Motor neuron (in vitro differentiated cells): ENCODE measurements around the gene CRTC2. TPM values are rescaled to one million over a fixed set of nuclear protein-coding genes. Genes with fewer than 3 reads are reported as not detected.

Experiments used
- ATAC-seq, 8 experiments: fragments of 200-7000 bp; cut with Tn5 transposase; replicated peaks in 6 of 8; 2 replicates each; pipeline ENCODE4 v1.8.0; 2021; ENCODE audit warnings: mild to moderate bottlenecking in 8 of 8, moderate library complexity in 8 of 8
- H3K27ac ChIP-seq, 2 donors: fragments of 250-450 bp; sonication (Bioruptor Pico); 2 replicates each; pipeline ENCODE4 v1.9.0; 2021; ENCODE audit warnings: antibody characterized with exemption in 2 of 2, mild to moderate bottlenecking in 2 of 2, moderate library complexity in 1 of 2
- H3K4me1 ChIP-seq, 2 donors: fragments of 250-450 bp; sonication (Bioruptor Pico); replicated peaks in 1 of 2; 2 replicates each; pipeline ENCODE4 v1.6.1; 2021; ENCODE audit warnings: antibody characterized with exemption in 2 of 2, mild to moderate bottlenecking in 2 of 2, moderate library complexity in 1 of 2
- H3K4me3 ChIP-seq, 5 donors: fragments of 250-450 bp; sonication (Bioruptor Pico); 2 replicates each; pipeline ENCODE4 v1.9.0; 2021; ENCODE audit warnings: antibody characterized with exemption in 5 of 5, mild to moderate bottlenecking in 5 of 5, moderate library complexity in 4 of 5
- WGBS, 10 experiments: fragments of 450-650 bp; shearing (Covaris generic); methylation state at CpG; one replicate each; pipeline ENCODE4 v1.0.0; 2022; 5-methylcytosine and 5-hydroxymethylcytosine counted together
- in situ Hi-C, 9 experiments: fragments of 400-800 bp; cut with MboI; loops; one replicate each; pipeline ENCODE4 v1.15.0; 2021; ENCODE audit warnings: low sequenced_read_pairs in 9 of 9, low pct_unique_long_range_greater_than_20kb in 2 of 9; ENCODE audit not compliant: unreplicated experiment in 9 of 9
- total RNA-seq, 8 experiments: library from RNA; unstranded; fragments of 300-600 nt; gene quantifications; 2 replicates each; pipeline versions ENCODE4 v1.2.3 to v1.2.4, GENCODE V29; 2022

CRTC2 gene
- total RNA-seq, 8 experiments from 2014 or later: 7.1 to 15.3 (median 13.0) TPM

- Histone ChIP-seq H3K27ac (no peak overlapping the region), H3K4me1 (peaks cover 35 to 37% of the 10 kb centered on the region in 2 donors), H3K4me3 (no peak overlapping the region)
- in situ Hi-C loops: loop anchor here in 1 of 9 experiments (25.0 kb wide), 1 partner anchor 297 kb away; the partner anchor contains the start of genes ILF2 and SNAPIN
- WGBS, 10 experiments: 63 to 100% (median 89%) methylated on average over 1 to 3 of the region's 3 CpGs; no CpG with 5 or more reads in 4 of the 10 experiments
- no peak for ATAC-seq
Observed at GRCh38 chr1:153959454-153959853, 1.0 kb upstream of the CRTC2 start.

GRCh38 chr1:153958961-153959260 lies 499 bp upstream of the CRTC2 start:
- Histone ChIP-seq H3K27ac (no peak overlapping the region), H3K4me1 (peaks cover 32 to 34% of the 10 kb centered on the region in 2 donors), H3K4me3 (peak overlapping the region in 4 of 5 donors; percentile 71 to 98 (median 84))
- WGBS, 10 experiments: 0 to 83% (median 38%) methylated on average over 1 to 4 of the region's 4 CpGs; no CpG with 5 or more reads in 2 of the 10 experiments
- ATAC-seq: no peak
- in situ Hi-C loops: loop anchor here in 1 of 9 experiments (25.0 kb wide), 1 partner anchor 297 kb away; the partner anchor contains the start of genes ILF2 and SNAPIN

- Histone ChIP-seq H3K4me1 (peaks cover 31 to 33% of the 10 kb centered on the region in 2 donors), H3K4me3 (peak overlapping the region; percentile 71 to 98 (median 90)), H3K27ac (peak overlapping the region; percentile 87 to 88)
- in situ Hi-C loops: loop anchor here in 1 of 9 experiments (25.0 kb wide), 1 partner anchor 295 kb away; the partner anchor contains the start of genes ILF2 and SNAPIN
- peak; percentile 1 to 8 (median 2) for ATAC-seq
- 0 to 8% (median 0%) methylated on average over 1 to 6 of the region's 13 CpGs; no CpG with 5 or more reads in 3 of the 10 experiments for WGBS, 10 experiments
Observed at GRCh38 chr1:153957744-153958110, 685 bp downstream of the CRTC2 start.

GRCh38 chr1:153956997-153957715 lies 1.3 kb downstream of the CRTC2 start:
- in situ Hi-C loops: loop anchor here in 1 of 9 experiments (25.0 kb wide), 1 partner anchor 295 kb away; the partner anchor contains the start of genes ILF2 and SNAPIN
- Histone ChIP-seq H3K4me3 (peak overlapping the region; percentile 71 to 98 (median 90)), H3K27ac (peak overlapping the region in 1 of 2 donors; percentile 87), H3K4me1 (peaks cover 26 to 27% of the 10 kb centered on the region in 2 donors)
- 3 to 100% (median 40%) methylated on average over 1 to 6 of the region's 6 CpGs for WGBS, 10 experiments
- ATAC-seq: no peak

GRCh38 chr1:153954826-153955225 lies 3.6 kb downstream of the CRTC2 start:
- peaks cover 18 to 21% of the 10 kb centered on the region in 2 donors for H3K4me1 ChIP-seq
- ATAC-seq: no peak
- WGBS, 10 experiments: 80 to 100% (median 96%) methylated on average over 1 to 7 of the region's 10 CpGs; no CpG with 5 or more reads in 4 of the 10 experiments
- H3K27ac ChIP-seq: no peak overlapping the region
- no peak overlapping the region for H3K4me3 ChIP-seq
- in situ Hi-C loops: loop anchor here in 1 of 9 experiments (25.0 kb wide), 1 partner anchor 293 kb away; the partner anchor contains the start of genes ILF2 and SNAPIN

GRCh38 chr1:153953859-153954365 lies 4.5 kb downstream of the CRTC2 start:
- Histone ChIP-seq H3K4me1 (peaks cover 16 to 19% of the 10 kb centered on the region in 2 donors), H3K27ac (no peak overlapping the region), H3K4me3 (no peak overlapping the region)
- in situ Hi-C loops: loop anchor here in 1 of 9 experiments (25.0 kb wide), 1 partner anchor 292 kb away; the partner anchor contains the start of genes ILF2 and SNAPIN
- ATAC-seq: no peak
- WGBS, 10 experiments: 55 to 100% (median 84%) methylated on average over 2 to 4 of the region's 4 CpGs; no CpG with 5 or more reads in 2 of the 10 experiments

GRCh38 chr1:153951801-153952200 lies 6.6 kb downstream of the CRTC2 start:
- 100% methylated on average over 1 to 2 of the region's 2 CpGs; no CpG with 5 or more reads in 6 of the 10 experiments for WGBS, 10 experiments
- no peak for ATAC-seq
- in situ Hi-C loops: loop anchor here in 1 of 9 experiments (25.0 kb wide), 1 partner anchor 290 kb away; the partner anchor contains the start of genes ILF2 and SNAPIN

GRCh38 chr1:153951183-153951582 lies 7.2 kb downstream of the CRTC2 start:
- no peak for ATAC-seq
- WGBS, 10 experiments: 90 to 100% (median 100%) methylated on average over 1 of the region's 11 CpGs; no CpG with 5 or more reads in 6 of the 10 experiments
- Histone ChIP-seq H3K27ac (no peak overlapping the region), H3K4me3 (no peak overlapping the region), H3K4me1 (peaks cover 4% of the 10 kb centered on the region in 2 donors)
- in situ Hi-C loops: loop anchor here in 1 of 9 experiments (25.0 kb wide), 1 partner anchor 289 kb away; the partner anchor contains the start of genes ILF2 and SNAPIN

More at GRCh38 chr1:153951801-153952200, 6.6 kb downstream of the CRTC2 start:
- Histone ChIP-seq H3K27ac (no peak overlapping the region), H3K4me1 (peaks cover 8 to 10% of the 10 kb centered on the region in 2 donors), H3K4me3 (no peak overlapping the region)

- peak; percentile 68 to 88 (median 86) for ATAC-seq
- peaks cover 7 to 9% of the 10 kb centered on the region in 2 donors for H3K4me1 ChIP-seq
- peak within 1 kb of the TSS; percentile 71 to 94 (median 91) for H3K4me3 ChIP-seq
- in situ Hi-C loops: loop anchor here in 2 of 9 experiments (25.0 kb wide), 1 partner anchor 134 kb away; no protein-coding TSS in a partner anchor
- H3K27ac ChIP-seq: peak within 1 kb of the TSS; percentile 44 to 73
- 0 to 38% (median 10%) methylated on average over 1 to 7 of the region's 28 CpGs; no CpG with 5 or more reads in 6 of the 10 experiments for WGBS, 10 experiments
Observed at GRCh38 chr1:153946622-153947241, 11.7 kb downstream of the CRTC2 start, which contains the start of gene DENND4B. Gene DENND4B, minus strand, starts transcription at chr1:153946718. Its CDS starts 2,344 bp downstream, at chr1:153944374.

- peak overlapping the region; percentile 44 to 73 for H3K27ac ChIP-seq
Observed at GRCh38 chr1:153945795-153946621, 12.4 kb downstream of the CRTC2 start.

GRCh38 chr1:153945131-153945794 lies 13.1 kb downstream of the CRTC2 start:
- Histone ChIP-seq H3K27ac (peak overlapping the region; percentile 44 to 73), H3K4me1 (peaks cover 7 to 9% of the 10 kb centered on the region in 2 donors), H3K4me3 (peak overlapping the region; percentile 71 to 94 (median 91))
- WGBS, 10 experiments: 0 to 100% (median 63%) methylated on average over 1 to 5 of the region's 12 CpGs; no CpG with 5 or more reads in 3 of the 10 experiments
- in situ Hi-C loops: loop anchor here in 2 of 9 experiments (25.0 kb wide), 1 partner anchor 133 kb away; no protein-coding TSS in a partner anchor
- peak in 1 of 8 experiments; percentile 27 for ATAC-seq

More at GRCh38 chr1:153945795-153946621, 12.4 kb downstream of the CRTC2 start:
- peaks cover 7 to 9% of the 10 kb centered on the region in 2 donors for H3K4me1 ChIP-seq
- ATAC-seq: peak; percentile 66 to 79 (median 74)
- 0 to 2% (median 0%) methylated on average over 1 to 9 of the region's 95 CpGs; no CpG with 5 or more reads in 7 of the 10 experiments for whole genome bisulfite sequencing, 10 experiments
- peak overlapping the region; percentile 71 to 94 (median 91) for H3K4me3 ChIP-seq
- in situ Hi-C loops: loop anchor here in 2 of 9 experiments (25.0 kb wide), 1 partner anchor 134 kb away; no protein-coding TSS in a partner anchor
